Retinal pigment epithelial cell (primary cell): ENCODE measurements around the gene WDPCP.

Experiments
- DNase-seq: peaks from one replicate; pipeline ENCODE4 v3.0.0-alpha.2; 2010; ENCODE audit warnings: low read depth
- H3K4me3 ChIP-seq: 2 replicates; pipeline ENCODE4 v1.5.1; 2011; ENCODE audit warnings: mild to moderate bottlenecking, low read length, control low read depth, moderate library complexity
- CTCF ChIP-seq: conservative IDR thresholded peaks from 2 replicates; pipeline ENCODE4 v1.5.1; 2011; ENCODE audit warnings: low read depth, low read length, control low read depth, inconsistent platforms

Gene WDPCP

DNA sequence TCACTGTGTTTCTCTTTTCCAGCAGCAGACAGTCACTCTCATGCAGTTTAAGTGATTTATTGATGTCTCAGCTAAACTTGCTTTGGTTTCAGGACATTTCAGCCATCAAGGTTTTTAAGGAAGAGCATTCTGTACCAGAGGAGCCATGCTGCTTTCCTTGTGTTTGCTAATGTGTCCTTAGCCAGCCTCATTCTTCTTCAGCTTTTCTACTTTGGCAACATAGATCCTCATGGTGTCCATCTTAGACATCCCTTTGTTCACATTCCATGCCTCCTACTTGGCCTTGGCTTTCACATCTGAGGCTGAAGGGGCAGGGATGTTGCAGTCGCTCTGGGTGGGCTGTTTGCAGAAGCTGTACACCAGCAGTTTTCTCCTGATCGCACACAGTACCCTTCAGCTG lies 469.5 kb downstream of the WDPCP start:
- no peak for DNase-seq
- TF ChIP-seq CTCF: no peak
- no peak overlapping the region for H3K4me3 ChIP-seq

- no peak overlapping the region for H3K4me3 ChIP-seq
- no peak for DNase-seq
- no peak for TF ChIP-seq CTCF
Observed at GRCh38 chr2:63104482-63104881, 483.8 kb downstream of the WDPCP start.

GRCh38 chr2:63101954-63102353 lies 486.3 kb downstream of the WDPCP start:
- TF ChIP-seq CTCF: no peak

DNA sequence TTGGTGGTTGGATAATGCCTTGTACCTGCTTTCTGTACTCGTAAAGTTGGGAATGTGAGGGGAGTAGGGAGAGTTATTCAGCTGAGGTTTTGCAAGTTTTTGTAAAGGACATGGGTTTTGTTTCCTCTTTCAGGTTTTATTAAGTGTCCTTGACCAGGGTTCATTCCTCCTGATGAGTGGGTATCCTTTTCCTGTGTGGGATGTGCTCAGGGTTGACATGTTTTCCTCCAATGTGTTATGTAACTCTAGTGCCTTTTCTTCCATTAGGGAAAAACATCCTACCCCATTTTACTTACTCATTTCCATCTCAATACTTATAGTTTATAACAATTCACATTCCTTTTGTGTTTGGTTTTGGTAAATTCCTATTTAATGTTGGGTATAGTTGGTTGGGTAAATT lies 489.2 kb downstream of the WDPCP start:
- no peak overlapping the region for H3K4me3 ChIP-seq
- no peak for TF ChIP-seq CTCF
- no peak for DNase-seq

More at GRCh38 chr2:63101954-63102353, 486.3 kb downstream of the WDPCP start:
- no peak overlapping the region for H3K4me3 ChIP-seq
- no peak for DNase-seq

DNA sequence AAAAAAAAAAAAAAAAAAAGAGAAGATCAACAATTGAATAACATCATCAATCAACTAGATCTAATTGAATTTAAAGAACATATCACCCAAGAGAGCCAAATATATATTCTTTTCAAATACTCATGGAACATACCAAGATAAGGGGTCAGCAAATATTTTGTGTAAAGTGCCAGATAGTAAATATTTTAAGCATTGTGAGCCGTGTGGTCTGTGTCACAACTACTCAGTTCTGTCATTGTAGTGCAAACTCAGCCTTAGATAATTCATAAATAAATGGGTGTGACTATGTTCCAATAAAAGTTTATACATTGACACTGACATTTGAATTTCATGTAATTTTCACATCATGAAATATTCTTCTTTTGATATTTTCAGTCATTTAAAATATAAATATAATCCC lies 491.8 kb downstream of the WDPCP start:
- no peak for TF ChIP-seq CTCF
- no peak for DNase-seq
- H3K4me3 ChIP-seq: no peak overlapping the region

GRCh38 chr2:63093502-63093901 lies 494.8 kb downstream of the WDPCP start:
- no peak for TF ChIP-seq CTCF
- no peak overlapping the region for H3K4me3 ChIP-seq
- no peak for DNase-seq

DNA sequence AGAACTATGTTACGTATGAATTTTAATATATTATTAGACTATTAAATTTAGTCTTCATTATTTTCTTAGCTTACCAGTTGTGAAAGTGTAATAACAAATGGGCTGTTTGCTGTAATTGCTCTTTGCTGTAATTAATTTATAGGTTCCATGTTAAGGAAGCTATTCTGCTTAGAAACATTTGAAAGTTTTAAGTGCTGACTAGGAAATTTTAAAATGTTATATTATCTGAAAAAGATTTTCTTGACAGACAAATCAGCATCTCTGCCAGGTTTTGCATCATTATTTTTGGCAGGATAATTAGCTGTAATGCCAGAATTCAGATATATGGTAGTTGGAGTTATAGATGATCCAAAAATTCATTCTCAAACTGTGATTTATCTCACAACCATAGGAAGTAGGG lies 495.4 kb downstream of the WDPCP start:
- DNase-seq: no peak
- no peak for TF ChIP-seq CTCF
- no peak overlapping the region for H3K4me3 ChIP-seq
